HL-60 (cell line): Measurements from ENCODE around the gene ADCY3.

Experiments used
- DNase-seq, 2 experiments: peaks; one replicate each; pipeline ENCODE4 v3.0.0-alpha.2; 2010 to 2020; ENCODE audit warnings: low read depth in 1 of 2, low spot score in 1 of 2
- H3K27ac ChIP-seq: fragments of 250-450 bp; sonication (Bioruptor Pico); replicated peaks from 2 replicates; pipeline ENCODE4 v1.5.1; 2020; ENCODE audit warnings: mild to moderate bottlenecking, moderate library complexity
- H3K27me3 ChIP-seq: fragments of 250-450 bp; sonication (Bioruptor Pico); 2 replicates; pipeline ENCODE4 v1.5.1; 2021; ENCODE audit warnings: mild to moderate bottlenecking, moderate library complexity; ENCODE audit not compliant: insufficient read depth, poor library complexity, severe bottlenecking
- H3K4me3 ChIP-seq: replicated peaks from 2 replicates; pipeline ENCODE4 v1.5.1; 2011; ENCODE audit warnings: mild to moderate bottlenecking, control low read depth, low read length; ENCODE audit not compliant: insufficient read depth
- GABPA ChIP-seq: IDR thresholded peaks from 2 replicates; pipeline ENCODE4 v1.6.1; 2012; ENCODE audit warnings: low read depth
- POLR2AphosphoS5 ChIP-seq: IDR thresholded peaks from 2 replicates; pipeline ENCODE4 v1.6.1; 2012; ENCODE audit warnings: low read depth
- REST ChIP-seq: IDR thresholded peaks from 2 replicates; pipeline ENCODE4 v1.6.1; 2012; ENCODE audit warnings: low read depth; ENCODE audit not compliant: insufficient replicate concordance
- SPI1 ChIP-seq: IDR thresholded peaks from 2 replicates; pipeline ENCODE4 v1.6.1; 2012; ENCODE audit warnings: low read depth, mild to moderate bottlenecking, borderline replicate concordance
- TF ChIP-seq, protein P1 (sequence below): IDR thresholded peaks from one replicate; pipeline ENCODE4 v1.5.1; 2011; ENCODE audit warnings: low read length, control low read depth, inconsistent platforms; ENCODE audit not compliant: insufficient read depth

ADCY3 gene

DNA sequence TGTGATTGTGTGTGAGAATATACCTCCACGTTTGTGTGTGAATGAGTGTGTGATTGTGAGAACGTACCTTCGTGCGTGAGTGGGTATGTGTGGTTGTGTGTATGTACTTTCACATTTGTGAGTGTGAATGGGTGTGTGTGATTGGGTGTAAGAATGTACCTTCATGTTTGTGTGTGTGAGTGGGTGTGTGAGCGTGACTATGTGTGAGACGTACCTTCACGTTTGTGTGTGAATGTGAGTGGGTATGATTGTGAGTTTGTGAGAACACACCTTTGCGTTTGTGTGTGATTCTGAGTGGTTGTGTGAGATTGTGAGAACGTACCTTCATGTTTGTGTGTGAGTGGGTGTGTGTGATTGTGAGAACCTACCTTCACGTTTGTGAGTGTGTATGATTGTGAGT lies 5.8 kb upstream of the ADCY3 start:
- no peak for DNase-seq
- H3K4me3 ChIP-seq, result no peak overlapping the region

DNA sequence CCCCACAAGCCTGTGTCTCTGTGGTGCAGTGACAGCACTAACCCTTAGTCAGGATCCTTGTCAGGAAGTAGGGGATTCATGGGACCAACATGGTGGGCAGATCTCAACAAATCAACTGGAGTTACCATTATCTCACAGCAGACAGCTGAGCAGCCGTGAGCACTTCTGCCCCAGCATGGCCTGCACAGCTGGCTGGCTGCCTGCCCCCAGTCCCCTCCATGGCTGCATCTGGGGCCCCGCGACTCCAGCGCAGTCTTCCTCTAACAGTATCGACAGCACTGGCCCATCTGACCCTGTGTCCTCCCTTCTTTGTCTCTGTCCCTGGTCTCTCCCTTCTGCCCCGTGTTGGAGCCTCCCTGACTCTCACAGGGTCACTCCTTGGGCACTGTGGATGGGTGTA lies 4.7 kb upstream of the ADCY3 start:
- Histone ChIP-seq H3K27me3 (peaks cover 4% of the 10 kb centered on the region), H3K27ac (no peak overlapping the region), H3K4me3 (no peak overlapping the region)
- DNase-seq, result no peak
- TF ChIP-seq SPI1 (no peak), GABPA (no peak), POLR2AphosphoS5 (no peak), REST (no peak)
- TF ChIP-seq, protein P1, sequence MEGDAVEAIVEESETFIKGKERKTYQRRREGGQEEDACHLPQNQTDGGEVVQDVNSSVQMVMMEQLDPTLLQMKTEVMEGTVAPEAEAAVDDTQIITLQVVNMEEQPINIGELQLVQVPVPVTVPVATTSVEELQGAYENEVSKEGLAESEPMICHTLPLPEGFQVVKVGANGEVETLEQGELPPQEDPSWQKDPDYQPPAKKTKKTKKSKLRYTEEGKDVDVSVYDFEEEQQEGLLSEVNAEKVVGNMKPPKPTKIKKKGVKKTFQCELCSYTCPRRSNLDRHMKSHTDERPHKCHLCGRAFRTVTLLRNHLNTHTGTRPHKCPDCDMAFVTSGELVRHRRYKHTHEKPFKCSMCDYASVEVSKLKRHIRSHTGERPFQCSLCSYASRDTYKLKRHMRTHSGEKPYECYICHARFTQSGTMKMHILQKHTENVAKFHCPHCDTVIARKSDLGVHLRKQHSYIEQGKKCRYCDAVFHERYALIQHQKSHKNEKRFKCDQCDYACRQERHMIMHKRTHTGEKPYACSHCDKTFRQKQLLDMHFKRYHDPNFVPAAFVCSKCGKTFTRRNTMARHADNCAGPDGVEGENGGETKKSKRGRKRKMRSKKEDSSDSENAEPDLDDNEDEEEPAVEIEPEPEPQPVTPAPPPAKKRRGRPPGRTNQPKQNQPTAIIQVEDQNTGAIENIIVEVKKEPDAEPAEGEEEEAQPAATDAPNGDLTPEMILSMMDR, result no peak

More for the DNA sequence above, 5.8 kb upstream of the ADCY3 start:
- Histone ChIP-seq H3K27me3 (peaks cover 4% of the 10 kb centered on the region), H3K27ac (no peak overlapping the region)
- TF ChIP-seq SPI1 (no peak), GABPA (no peak), POLR2AphosphoS5 (no peak), REST (no peak)
- TF ChIP-seq, protein P1, result no peak

GRCh38 chr2:24924266-24924665 lies 4.2 kb upstream of the ADCY3 start:
- Histone ChIP-seq H3K27me3 (peaks cover 4% of the 10 kb centered on the region), H3K27ac (no peak overlapping the region), H3K4me3 (no peak overlapping the region)
- TF ChIP-seq POLR2AphosphoS5 (no peak), REST (no peak), SPI1 (no peak), GABPA (no peak)
- TF ChIP-seq, protein P1, result no peak
- DNase-seq, result no peak
